Activated naive CD8-positive, alpha-beta T cell (primary cell): ENCODE data around the gene C15orf39.
A peak's percentile ranks its signal among the peaks of the same experiment; 100 is the strongest.

ENCODE experiments used
- H3K27ac Mint-ChIP-seq: one replicate; pipeline ENCODE4 v1.8.0; 2021; ENCODE audit warnings: mixed read lengths
- H3K27me3 Mint-ChIP-seq: one replicate; pipeline ENCODE4 v1.8.0; 2021; ENCODE audit warnings: mixed read lengths
- H3K36me3 Mint-ChIP-seq: one replicate; pipeline ENCODE4 v1.8.0; 2021; ENCODE audit warnings: mixed read lengths
- H3K4me1 Mint-ChIP-seq: one replicate; pipeline ENCODE4 v1.8.0; 2021; ENCODE audit warnings: low read depth, mixed read lengths
- H3K4me3 Mint-ChIP-seq: one replicate; pipeline ENCODE4 v1.8.0; 2021; ENCODE audit warnings: mild to moderate bottlenecking, mixed read lengths
- H3K9me3 Mint-ChIP-seq: one replicate; pipeline ENCODE4 v1.8.0; 2021; ENCODE audit warnings: low read depth, mixed read lengths

The C15orf39 gene

DNA sequence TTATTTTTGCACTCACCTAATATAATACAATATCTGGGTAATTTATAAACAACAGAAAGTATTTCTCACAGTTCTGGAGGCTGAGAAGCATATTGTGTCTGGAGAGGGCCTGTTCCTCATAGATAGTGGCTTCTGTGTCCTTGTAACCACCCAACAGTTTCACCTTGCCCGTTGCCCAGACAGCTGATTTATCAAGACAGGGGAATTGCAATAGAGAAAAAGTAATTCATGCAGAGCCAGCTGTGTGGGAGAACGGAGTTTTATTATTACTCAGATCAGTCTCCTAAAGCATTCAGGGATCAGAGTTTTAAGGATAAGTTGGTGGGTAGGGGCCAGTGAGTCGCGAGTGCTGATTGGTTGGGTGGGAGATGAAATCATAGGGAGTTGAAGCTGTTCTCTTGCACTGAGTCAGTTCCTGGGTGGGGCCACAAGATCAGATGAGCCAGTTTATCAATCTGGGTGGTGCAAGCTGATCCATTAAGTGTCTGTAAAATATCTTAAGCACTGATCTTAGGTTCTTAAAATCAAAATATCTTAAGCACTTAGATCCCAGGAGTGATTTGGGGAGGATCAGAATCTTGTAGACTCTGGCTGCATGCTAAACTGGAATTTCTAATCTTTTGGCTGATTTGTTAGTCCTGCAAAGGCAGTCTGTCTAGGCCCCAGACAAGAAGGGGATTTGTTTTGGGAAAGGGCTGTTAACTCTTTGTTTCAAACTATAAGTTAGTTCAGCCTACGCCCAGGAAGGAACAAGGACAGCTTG is 33.9 kb upstream of the C15orf39 start:
- H3K4me3 Mint-ChIP-seq, result no peak overlapping the region
- H3K36me3 Mint-ChIP-seq, result peaks cover 6% of the 10 kb centered on the region
- peaks cover 5% of the 10 kb centered on the region for H3K4me1 Mint-ChIP-seq
- H3K9me3 Mint-ChIP-seq, result no peaks in the 10 kb centered on the region
- no peaks in the 10 kb centered on the region for H3K27me3 Mint-ChIP-seq
- H3K27ac Mint-ChIP-seq, result no peak overlapping the region

DNA sequence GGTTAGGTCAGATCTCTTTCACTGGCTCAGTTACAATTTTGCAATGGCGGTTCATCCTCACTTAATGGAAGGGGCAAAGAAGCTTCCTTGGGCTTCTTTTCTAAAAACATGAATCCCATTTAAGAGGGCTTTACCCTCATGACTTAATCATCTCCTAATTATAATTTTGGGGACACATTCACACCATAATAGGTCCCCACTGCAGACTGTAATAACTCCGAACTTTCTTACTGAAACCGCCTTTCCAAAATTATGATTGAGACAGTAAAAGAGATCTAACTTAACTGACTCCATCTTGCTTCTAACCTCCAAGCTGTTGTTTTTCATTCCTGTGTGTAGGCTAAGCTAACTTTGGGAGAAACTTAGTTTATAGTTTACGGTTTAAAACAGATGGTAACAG is 33.3 kb upstream of the C15orf39 start:
- no peak overlapping the region for H3K4me3 Mint-ChIP-seq
- peaks cover 5% of the 10 kb centered on the region for H3K4me1 Mint-ChIP-seq
- H3K27me3 Mint-ChIP-seq, result no peaks in the 10 kb centered on the region

DNA sequence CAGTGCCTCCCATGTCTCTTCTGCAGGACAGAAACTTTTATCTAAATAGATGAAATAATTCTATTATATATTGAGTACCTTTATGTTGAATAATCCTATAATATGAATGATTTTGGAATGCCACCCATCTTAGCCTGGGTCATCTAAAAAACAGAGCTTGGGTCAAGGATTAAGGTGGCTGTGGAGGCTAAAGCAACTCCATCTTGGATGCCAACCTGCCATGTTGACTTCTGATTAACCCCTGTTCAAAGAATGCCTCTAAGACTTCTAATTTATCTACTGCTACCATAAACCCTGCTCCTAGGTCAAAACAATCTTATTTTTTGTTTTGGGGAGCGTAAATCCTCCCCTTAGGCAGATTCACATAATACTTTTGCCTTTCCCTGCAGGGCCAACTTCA is 31.5 kb upstream of the C15orf39 start:
- Mint-ChIP-seq H3K27me3 (no peaks in the 10 kb centered on the region), H3K27ac (no peak overlapping the region), H3K36me3 (peaks cover 6% of the 10 kb centered on the region), H3K4me1 (peaks cover 5% of the 10 kb centered on the region), H3K9me3 (no peaks in the 10 kb centered on the region), H3K4me3 (no peak overlapping the region)

More for the DNA sequence above, 33.3 kb upstream of the C15orf39 start:
- peaks cover 6% of the 10 kb centered on the region for H3K36me3 Mint-ChIP-seq
- H3K9me3 Mint-ChIP-seq, result no peaks in the 10 kb centered on the region
- no peak overlapping the region for H3K27ac Mint-ChIP-seq

DNA sequence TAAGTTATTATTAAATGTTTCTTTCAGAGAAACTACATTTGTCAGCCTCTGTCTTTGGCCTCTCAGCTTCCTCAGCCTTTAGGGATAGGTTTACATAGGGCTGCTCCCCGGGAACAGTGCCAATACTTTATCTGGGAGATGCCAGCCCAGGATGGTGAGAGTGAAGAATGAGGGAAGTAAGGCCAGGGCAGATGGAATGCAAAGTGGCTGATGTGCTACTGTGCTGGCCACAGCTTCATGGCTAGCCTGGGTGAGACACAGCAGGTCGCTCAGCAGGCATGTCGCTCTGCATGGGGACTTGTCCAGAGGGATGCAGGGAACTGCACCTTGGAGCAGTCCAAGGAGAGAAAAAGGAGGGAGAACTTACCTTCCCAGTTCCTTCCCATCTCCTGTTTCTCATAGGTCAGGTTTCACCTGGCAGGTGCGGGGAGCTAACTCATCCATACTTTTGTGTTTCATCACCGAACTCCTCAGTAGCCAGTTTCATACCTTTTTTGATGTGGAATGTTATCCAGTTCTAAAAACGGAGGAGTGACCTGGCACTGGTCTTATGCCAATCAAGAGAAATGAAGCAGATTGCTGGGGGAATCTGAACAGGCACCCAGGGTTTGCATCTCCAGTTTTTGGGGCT is 30.9 kb upstream of the C15orf39 start:
- Mint-ChIP-seq H3K27me3 (no peaks in the 10 kb centered on the region), H3K27ac (no peak overlapping the region), H3K4me3 (no peak overlapping the region), H3K36me3 (peaks cover 6% of the 10 kb centered on the region), H3K4me1 (peaks cover 5% of the 10 kb centered on the region), H3K9me3 (no peaks in the 10 kb centered on the region)

DNA sequence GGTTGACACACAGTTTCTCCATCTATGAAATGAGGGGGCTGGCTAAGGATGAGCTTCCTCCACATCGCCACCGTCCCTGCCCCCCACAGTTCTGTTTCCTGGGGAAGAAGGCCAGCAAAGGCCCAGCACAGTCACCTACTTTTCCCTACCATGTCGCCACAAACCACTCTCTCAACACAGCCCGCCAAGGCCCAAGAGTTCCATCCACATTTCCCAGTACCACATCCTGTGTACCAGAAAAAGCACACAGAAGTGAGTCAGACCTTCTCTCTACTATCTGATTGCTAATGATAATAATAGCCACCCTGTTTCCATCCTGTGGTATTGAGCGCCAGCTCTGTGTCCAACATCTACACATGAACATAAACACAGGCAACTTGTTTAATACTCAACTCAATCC is 30.3 kb upstream of the C15orf39 start:
- no peak overlapping the region for H3K4me3 Mint-ChIP-seq
- no peaks in the 10 kb centered on the region for H3K9me3 Mint-ChIP-seq
- H3K27ac Mint-ChIP-seq, result no peak overlapping the region
- no peaks in the 10 kb centered on the region for H3K27me3 Mint-ChIP-seq
- H3K4me1 Mint-ChIP-seq, result peaks cover 5% of the 10 kb centered on the region
- H3K36me3 Mint-ChIP-seq, result peaks cover 6% of the 10 kb centered on the region

DNA sequence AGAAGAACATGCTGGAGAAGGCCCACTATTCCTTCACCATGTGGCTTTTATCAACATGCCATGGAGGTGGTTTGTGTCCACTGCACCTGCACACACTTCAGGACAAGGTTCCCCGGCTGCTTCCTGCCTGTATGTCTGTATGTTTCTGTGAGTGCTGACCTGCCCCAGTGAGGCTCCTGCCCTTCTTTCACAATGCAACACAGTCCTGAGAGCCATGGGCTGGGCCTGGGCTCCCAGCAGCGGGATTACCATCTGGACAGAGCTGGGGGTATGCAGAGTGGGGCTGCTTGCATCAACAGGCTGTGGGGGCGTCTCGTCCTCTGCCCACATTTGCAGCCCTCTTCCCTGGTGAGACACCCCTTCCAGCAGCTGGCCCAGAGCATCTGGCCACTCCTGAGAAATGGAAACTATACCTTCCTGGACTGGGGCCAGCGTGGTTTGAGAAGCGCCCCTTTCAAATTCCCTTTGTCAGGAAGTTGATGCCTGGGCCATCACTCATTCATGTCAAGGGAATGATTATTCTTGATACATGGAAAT is 29.3 kb upstream of the C15orf39 start:
- Mint-ChIP-seq H3K27ac (no peak overlapping the region), H3K9me3 (no peaks in the 10 kb centered on the region), H3K27me3 (no peaks in the 10 kb centered on the region), H3K4me1 (peaks cover 5% of the 10 kb centered on the region), H3K4me3 (no peak overlapping the region), H3K36me3 (peaks cover 6% of the 10 kb centered on the region)

DNA sequence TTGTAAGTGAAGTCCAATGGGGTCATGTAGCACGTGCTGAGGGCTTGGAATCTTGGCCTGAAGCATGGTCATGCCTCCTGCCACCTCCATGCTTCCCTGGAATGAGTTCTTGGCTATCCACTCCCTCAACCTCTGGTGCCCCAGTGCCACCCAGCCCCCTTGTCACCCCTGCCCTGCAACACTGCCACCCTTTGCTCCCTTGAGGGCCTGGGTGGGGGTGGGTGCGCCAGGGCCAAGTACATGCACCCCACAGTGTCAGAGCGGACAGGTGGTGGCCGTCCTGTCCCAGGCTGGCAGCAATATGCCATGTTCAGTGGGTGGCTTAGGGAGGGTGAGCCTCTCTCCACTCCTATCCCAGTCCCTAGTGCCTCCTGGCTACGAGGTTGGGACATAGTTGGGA is 27.6 kb upstream of the C15orf39 start:
- H3K36me3 Mint-ChIP-seq, result peaks cover 6% of the 10 kb centered on the region
- H3K27ac Mint-ChIP-seq, result no peak overlapping the region
- peaks cover 7% of the 10 kb centered on the region for H3K4me1 Mint-ChIP-seq
- H3K4me3 Mint-ChIP-seq, result no peak overlapping the region
- peaks cover 3% of the 10 kb centered on the region for H3K27me3 Mint-ChIP-seq
- H3K9me3 Mint-ChIP-seq, result no peaks in the 10 kb centered on the region

DNA sequence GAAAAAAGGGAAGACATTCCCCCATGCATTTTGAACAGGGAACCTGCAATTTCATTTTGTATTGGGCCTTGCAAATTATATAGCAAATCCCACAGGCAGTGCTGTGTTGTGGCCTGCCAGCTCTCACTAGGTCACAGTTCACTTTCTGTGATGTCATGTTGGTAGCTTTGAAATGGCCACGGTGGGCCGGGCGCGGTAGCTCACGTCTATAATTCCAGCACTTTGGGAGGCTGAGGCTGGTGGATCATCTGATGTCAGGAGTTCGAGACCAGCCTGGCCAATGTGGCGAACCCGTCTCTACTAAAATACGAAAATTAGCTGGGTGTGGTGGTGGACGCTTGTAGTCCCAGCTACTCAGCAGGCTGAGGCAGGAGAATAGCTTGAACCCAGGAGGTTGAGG is 27.0 kb upstream of the C15orf39 start:
- Mint-ChIP-seq H3K27ac (no peak overlapping the region), H3K36me3 (peaks cover 2% of the 10 kb centered on the region), H3K4me1 (peaks cover 11% of the 10 kb centered on the region), H3K27me3 (peaks cover 5% of the 10 kb centered on the region), H3K4me3 (no peak overlapping the region), H3K9me3 (no peaks in the 10 kb centered on the region)

DNA sequence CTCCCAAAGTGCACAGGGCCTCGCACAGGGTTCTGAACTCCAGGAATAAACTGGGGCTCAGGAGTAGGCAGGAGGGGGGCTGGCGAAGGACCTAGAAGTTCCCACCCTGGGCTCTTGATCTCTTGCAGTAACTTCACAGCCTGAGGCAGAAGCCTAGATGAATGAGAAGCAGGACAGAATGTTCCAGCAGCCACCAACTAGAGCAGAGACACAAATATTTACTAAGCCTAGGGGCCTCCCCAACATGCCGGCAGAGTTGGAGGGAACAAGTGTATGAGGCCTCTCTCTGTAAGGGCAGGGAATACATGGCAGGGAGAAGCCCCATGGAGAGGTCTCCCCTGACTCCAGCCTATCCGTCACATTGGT is 25.3 kb upstream of the C15orf39 start:
- H3K27ac Mint-ChIP-seq, result no peak overlapping the region
- peaks cover 9% of the 10 kb centered on the region for H3K4me1 Mint-ChIP-seq
- no peak overlapping the region for H3K4me3 Mint-ChIP-seq
- H3K9me3 Mint-ChIP-seq, result no peaks in the 10 kb centered on the region
- peaks cover 14% of the 10 kb centered on the region for H3K27me3 Mint-ChIP-seq
- no peaks in the 10 kb centered on the region for H3K36me3 Mint-ChIP-seq

DNA sequence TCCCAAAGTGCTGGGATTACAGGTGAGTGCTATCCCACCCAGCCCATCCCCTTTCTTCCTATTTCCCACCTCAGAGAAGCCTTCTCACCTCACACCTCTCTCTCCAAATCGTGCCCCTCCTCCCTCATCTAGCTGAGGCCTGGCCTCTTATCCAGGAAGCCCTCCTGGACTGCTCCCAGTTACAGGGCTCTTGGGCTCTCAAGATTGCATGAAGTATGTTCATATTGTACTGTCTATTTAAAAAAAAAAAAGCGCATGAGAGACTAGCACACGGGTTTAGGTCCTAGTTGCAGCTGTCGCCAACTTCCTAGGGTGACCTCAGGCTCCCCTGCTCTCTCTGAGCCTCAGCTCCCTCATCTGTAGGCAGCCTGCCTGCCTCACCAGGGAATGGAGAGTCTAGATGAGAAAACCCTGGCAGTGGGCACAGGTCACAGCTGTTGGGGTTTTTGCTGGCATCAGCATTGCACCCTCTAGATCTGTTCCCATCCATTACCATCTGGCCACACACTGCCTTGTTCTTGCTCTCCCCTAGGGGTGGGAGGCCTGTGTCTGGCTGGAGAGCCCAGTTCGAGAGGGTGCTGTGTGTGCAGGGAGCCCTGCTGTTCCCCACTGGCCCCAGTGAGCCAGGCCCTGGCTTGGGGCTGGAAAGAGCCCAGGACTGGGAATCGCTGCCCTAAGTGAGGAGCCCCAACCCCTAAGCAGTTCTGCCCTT is 24.2 kb upstream of the C15orf39 start:
- Mint-ChIP-seq H3K9me3 (no peaks in the 10 kb centered on the region), H3K27ac (no peak overlapping the region), H3K27me3 (peaks cover 17% of the 10 kb centered on the region), H3K36me3 (no peaks in the 10 kb centered on the region), H3K4me1 (peaks cover 7% of the 10 kb centered on the region), H3K4me3 (no peak overlapping the region)

DNA sequence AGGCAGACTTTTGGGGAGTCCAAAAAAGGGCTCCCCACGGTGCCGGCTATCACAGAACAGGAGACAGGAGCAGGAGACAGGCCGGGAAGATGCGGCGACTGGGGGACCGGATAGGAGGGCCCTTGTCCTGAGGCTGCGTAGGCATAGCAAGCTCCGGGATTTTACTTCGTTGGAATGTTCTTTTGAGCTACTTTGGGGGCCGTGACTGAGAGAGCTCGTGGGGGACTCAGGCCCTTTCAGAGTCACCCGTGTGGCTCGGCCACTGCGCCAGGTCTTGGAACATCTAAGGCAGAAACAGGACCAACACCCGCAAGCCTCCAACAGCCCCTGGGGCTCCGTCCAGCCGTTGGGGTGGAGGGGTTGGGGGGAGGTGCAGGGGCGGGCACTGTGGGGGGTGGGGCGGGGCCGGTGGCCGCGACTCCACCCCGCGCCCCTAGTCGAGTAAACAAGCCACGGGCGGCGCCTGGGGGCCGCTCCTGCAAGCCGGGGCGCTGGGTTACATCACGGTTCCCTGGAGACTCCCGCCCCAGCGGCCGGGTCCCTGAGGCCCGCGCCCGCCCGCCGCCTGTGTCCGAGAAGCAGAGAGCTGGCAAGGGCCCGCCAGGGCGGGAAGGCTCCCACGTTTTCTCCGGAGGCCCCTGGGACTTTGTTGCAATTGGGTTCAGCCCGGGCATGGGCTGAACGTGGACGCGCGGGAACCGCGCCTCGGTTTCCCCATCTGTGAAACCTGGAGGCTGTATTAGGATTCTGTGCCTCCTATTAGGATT is 23.3 kb upstream of the C15orf39 start:
- no peaks in the 10 kb centered on the region for H3K9me3 Mint-ChIP-seq
- H3K4me1 Mint-ChIP-seq, result peaks cover 7% of the 10 kb centered on the region
- H3K36me3 Mint-ChIP-seq, result no peaks in the 10 kb centered on the region
- H3K4me3 Mint-ChIP-seq, result peak overlapping the region; percentile 30
- H3K27me3 Mint-ChIP-seq, result peaks cover 17% of the 10 kb centered on the region
- no peak overlapping the region for H3K27ac Mint-ChIP-seq

DNA sequence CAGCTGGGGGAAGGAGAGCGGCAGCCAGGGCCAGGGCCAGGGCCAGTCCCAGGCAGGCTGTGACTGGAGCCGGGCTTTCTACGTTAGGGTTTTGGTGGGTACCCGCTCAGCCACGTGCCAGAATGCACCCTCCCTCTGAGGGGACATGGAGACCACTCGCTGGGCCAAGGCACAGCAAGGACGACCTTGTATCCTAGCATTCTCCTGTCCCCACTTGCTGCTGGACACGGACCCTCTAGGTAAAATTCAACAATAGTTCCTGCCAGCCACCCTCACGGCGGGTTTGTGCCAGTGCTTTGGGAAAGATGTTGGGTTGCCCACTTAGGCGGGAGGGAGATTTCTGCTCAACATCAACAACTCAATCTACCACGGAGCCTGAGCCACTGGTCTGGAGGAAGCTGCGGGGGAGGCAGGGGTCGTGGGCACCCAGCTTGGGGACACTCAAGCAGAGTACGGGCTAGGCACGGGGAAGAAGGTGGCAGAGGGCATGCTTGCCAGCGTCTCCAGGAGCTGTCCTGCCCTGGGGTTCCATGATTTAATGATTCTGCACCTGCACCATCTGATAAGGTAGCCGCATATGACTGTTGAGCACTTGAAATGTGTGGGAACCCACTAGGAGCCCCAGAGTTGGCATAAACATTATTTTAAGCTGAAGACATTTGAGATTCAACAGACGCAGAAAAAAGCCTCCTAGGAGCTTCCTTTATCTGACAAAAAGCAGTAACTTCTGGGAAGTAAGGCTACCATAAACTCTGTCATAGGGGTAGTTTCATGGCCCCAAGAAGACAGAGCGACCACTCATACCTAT is 22.5 kb upstream of the C15orf39 start:
- no peak overlapping the region for H3K27ac Mint-ChIP-seq
- H3K4me1 Mint-ChIP-seq, result peaks cover 7% of the 10 kb centered on the region
- H3K4me3 Mint-ChIP-seq, result peak overlapping the region; percentile 3
- no peaks in the 10 kb centered on the region for H3K36me3 Mint-ChIP-seq
- H3K27me3 Mint-ChIP-seq, result peaks cover 17% of the 10 kb centered on the region
- no peaks in the 10 kb centered on the region for H3K9me3 Mint-ChIP-seq

DNA sequence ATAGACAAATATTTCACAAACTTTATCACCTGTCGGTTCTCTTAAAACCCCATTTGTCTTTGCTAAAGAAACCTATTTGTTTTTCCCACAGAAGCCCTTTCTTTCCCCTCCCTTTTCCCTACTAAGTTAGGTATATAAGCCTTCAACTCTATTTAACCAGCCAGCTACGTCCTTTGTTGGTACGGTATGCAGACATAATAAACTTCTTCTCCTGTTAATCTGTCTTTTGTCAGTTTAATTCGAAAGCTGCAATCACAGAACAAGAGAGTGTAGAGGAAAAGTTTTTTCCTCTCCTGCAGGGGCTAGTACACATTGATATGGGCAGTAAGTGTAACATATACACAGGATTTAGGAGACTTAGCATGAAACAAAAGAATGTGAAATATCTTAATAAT is 21.9 kb upstream of the C15orf39 start:
- no peaks in the 10 kb centered on the region for H3K36me3 Mint-ChIP-seq
- H3K27ac Mint-ChIP-seq, result no peak overlapping the region
- H3K4me1 Mint-ChIP-seq, result peaks cover 7% of the 10 kb centered on the region
- H3K9me3 Mint-ChIP-seq, result no peaks in the 10 kb centered on the region
- peaks cover 17% of the 10 kb centered on the region for H3K27me3 Mint-ChIP-seq
- H3K4me3 Mint-ChIP-seq, result no peak overlapping the region

DNA sequence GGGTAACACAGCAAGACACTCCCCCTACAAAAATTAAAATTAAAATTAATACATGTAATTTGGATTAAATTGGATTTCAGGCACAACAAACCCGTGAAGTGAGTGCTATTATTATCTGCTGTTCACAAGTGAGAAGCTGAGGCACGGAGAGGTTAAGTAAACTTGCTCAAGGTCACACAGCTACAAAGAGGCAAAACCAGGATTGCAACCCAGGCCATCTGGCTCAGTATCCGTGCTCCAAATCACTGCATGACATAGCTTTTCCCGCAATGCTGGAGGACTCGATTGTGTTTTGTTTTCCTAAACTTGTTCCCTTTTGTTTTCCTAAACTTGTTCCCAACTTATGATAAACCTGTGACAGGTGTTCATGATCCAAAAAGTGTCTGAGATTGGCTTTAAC is 19.9 kb upstream of the C15orf39 start:
- H3K9me3 Mint-ChIP-seq, result no peaks in the 10 kb centered on the region
- peaks cover 20% of the 10 kb centered on the region for H3K27me3 Mint-ChIP-seq
- H3K36me3 Mint-ChIP-seq, result no peaks in the 10 kb centered on the region
- peaks cover 7% of the 10 kb centered on the region for H3K4me1 Mint-ChIP-seq
- H3K4me3 Mint-ChIP-seq, result no peak overlapping the region
- no peak overlapping the region for H3K27ac Mint-ChIP-seq
